ENCODE data around the gene HOXA10. TPM values are rescaled to one million over a fixed set of nuclear protein-coding genes. Genes with fewer than 3 reads are reported as not detected.

HOXA10 gene
- total RNA-seq, 1 donor from 2014 or later, result not detected

- intact Hi-C loops (cut with micrococcal nuclease), result no loop called here
Measured at GRCh38 chr7:27158436-27159265, 15.5 kb downstream of the HOXA10 start.

DNA sequence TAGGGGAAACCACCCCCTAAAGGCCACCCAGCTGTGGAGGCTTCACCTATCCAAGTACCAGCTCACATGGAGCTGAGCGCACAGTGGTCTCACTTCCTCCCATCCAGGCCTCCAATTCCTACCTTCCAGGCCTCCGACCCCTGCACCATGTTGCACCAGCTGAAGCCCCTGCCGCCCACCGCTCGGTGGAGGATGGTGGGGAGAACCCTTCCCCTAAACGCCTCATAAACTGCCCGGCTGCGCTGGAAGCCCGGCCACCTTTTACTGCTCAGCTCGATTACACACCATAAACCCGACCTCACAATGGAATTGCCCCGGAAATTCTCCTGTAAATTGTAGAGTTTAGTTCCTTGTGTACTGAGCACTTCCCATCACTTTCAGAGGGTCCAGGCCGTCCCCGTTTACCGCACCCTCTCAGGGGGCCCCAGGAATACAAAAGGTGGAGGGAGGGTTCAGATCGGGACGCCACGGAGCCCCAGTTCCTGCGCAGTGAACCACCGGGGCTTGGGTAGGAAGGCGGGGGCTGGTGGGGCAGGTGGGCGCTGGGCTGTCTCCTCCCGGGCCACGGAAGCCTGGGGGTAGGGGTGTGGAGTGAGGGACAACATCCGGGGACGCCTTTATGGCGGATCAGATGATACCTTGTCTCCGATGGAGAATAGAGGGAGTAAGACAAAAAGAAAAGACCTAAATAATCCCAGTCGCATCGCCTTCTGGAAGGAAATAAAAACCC lies 16.3 kb downstream of the HOXA10 start:
- intact Hi-C loops (cut with micrococcal nuclease), result no loop called here

GRCh38 chr7:27156916-27157701 lies 17.0 kb downstream of the HOXA10 start:
- intact Hi-C loops (cut with micrococcal nuclease), result no loop called here

- intact Hi-C loops (cut with micrococcal nuclease), result no loop called here
Measured at GRCh38 chr7:27156508-27156898, 17.6 kb downstream of the HOXA10 start, which contains the start of gene HOXA7. HOXA7 (minus strand) TSS chr7:27156675; CDS start chr7:27156545, 130 bp downstream.

DNA sequence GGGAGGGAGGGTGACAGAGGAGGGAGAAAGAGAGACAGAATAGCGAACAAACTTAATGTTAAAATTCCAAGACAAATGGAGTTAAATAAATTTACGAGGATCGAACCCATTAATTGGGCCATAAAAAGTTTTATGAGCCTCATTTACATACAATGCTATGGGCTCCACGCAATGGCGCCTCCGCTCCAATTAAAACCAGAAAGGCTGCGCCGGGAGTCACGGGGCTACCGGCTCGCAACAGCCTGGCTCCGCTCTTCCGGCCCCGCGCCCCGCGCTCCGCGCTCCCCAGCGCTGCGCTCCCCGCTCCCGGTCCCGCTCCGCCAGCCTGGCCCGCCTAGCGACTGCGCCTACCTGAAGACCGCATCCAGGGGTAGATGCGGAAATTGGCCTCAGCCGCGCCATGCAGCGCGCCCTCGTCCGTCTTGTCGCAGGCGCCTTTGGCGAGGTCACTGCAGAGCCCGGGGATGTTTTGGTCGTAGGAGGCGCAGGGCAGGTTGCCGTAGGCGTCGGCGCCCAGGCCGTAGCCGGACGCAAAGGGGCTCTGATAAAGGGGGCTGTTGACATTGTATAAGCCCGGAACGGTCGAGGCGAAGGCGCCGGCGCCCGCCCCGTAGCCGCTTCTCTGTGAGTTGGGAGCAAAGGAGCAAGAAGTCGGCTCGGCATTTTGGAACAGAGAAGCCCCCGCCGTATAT lies 18.2 kb downstream of the HOXA10 start:
- intact Hi-C loops (cut with micrococcal nuclease), result no loop called here

DNA sequence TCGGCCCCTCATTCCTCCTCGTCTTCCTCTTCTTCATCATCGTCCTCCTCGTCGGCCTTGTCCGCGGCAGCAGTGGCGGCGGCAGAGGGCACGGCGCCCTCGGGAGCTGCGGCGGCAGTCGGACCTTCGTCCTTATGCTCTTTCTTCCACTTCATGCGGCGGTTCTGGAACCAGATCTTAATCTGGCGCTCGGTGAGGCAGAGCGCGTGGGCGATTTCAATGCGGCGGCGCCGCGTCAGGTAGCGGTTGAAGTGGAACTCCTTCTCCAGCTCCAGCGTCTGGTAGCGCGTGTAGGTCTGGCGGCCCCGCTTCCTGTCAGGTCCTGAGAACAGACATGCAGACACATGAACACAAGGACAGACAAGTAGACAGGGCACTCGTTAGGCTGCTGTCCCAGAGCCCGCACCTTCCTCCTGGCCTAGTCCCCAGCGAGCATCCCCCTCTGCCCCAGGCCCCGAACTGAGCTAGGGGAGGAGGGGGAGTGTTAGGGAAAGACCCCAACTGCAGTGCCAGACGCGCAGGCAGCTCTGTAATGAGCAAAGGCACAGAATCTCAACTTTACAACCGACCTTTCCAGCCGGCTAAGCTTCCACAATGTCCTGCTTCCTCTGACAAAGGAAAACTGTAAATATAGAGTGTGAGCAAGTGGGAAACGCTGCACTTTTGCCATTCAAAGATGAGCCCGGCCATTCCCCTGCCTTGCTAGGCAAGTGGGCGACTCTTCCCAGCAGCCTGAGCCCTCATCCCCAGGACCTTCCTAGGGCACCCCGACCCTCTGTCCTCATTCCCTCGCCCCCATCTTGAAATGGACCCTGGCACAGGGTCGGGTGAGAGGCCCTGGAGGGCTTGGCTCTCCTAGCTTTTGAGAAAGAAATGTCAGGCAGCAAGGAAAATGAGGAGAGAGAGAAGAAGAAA lies 19.0 kb downstream of the HOXA10 start:
- intact Hi-C loops (cut with micrococcal nuclease), result no loop called here

GRCh38 chr7:27154369-27154768 lies 19.8 kb downstream of the HOXA10 start:
- intact Hi-C loops (cut with micrococcal nuclease), result no loop called here

DNA sequence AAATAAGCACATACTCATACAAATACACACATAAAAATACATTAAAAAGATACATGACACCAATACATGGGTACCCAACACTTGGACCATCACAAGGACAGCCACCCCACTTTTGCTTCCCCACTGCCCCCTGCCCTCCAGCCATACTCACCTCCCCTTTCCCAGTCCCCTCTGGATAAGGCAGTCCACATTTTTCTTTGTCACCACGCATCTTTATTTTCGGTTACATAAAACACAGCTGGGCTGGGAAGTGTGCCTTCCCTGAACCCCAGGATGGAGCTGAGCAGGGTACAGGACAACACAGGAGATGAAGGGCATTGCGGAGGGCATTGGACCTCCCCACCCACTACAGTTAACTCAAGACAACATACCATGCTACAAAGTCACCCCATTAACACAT lies 20.6 kb downstream of the HOXA10 start:
- intact Hi-C loops (cut with micrococcal nuclease), result no loop called here

DNA sequence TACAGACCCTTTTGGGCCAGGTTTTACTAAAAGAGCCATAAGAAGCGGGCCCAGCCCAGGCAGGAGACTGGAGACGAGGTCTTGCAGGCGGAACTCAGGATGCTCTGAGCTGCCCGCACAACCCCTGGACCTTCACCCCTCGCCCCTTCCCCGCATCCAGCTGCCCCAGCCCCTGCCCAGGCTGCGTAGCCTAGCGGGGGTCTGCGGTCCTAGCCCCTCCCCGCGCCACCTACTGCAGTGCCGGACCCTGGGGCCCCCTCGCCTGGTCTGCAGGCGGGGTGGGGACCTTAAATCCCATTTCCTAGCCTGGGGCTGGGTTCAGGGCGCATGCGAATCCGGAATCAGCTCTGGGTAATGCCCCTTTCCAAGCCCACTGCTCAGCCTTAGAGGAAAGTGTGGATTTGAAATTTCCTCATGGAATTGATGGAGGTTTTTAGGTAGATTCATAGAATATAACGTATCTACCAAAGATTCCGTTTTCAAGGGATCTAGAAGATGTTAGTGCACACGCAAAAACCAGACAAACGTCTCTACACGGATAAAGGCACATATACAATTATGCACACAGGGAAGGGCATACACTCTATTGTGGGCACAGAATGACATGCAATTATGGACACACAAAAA lies 21.2 kb downstream of the HOXA10 start:
- intact Hi-C loops (cut with micrococcal nuclease), result no loop called here

- intact Hi-C loops (cut with micrococcal nuclease), result loop anchor here (1.0 to 2.0 kb wide), 4 partner anchors 9 to 1295 kb away; partner anchors contain the start of gene HOXA1
Measured at GRCh38 chr7:27151931-27152815, 21.9 kb downstream of the HOXA10 start, which contains the start of gene HOXA3. HOXA3 (minus strand) TSS chr7:27152583; CDS start chr7:27110640, 41,943 bp downstream.

DNA sequence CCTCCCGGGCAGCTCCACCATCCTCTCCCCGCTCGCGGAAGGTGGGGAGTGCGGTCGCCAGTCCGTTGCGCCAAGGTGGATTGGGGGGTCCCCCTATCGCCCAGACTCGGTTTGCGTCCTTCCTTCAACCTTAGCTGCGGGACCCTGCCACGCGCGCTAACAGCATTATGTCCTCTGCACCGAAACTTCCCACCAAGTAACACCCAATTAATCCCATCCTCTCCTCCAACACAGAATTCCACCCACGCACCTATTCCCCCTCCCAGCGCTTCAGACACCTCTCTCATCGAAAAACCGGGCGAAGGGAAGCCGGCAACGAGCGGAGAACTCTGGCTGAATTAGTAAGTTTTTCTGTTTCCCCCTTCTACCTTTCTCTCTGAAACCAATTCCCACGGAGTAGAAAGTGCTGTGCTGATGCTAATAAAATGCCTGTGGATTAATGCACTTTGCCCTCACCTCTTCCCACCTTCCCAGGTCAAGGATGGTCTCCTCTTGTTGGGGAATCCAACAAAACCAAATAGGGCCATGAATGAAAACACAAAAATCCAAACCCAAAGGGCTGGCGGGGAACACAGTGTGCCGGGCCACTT lies 22.7 kb downstream of the HOXA10 start:
- intact Hi-C loops (cut with micrococcal nuclease), result loop anchor here (1.0 to 2.0 kb wide), 4 partner anchors 10 to 1295 kb away; partner anchors contain the start of gene HOXA1

DNA sequence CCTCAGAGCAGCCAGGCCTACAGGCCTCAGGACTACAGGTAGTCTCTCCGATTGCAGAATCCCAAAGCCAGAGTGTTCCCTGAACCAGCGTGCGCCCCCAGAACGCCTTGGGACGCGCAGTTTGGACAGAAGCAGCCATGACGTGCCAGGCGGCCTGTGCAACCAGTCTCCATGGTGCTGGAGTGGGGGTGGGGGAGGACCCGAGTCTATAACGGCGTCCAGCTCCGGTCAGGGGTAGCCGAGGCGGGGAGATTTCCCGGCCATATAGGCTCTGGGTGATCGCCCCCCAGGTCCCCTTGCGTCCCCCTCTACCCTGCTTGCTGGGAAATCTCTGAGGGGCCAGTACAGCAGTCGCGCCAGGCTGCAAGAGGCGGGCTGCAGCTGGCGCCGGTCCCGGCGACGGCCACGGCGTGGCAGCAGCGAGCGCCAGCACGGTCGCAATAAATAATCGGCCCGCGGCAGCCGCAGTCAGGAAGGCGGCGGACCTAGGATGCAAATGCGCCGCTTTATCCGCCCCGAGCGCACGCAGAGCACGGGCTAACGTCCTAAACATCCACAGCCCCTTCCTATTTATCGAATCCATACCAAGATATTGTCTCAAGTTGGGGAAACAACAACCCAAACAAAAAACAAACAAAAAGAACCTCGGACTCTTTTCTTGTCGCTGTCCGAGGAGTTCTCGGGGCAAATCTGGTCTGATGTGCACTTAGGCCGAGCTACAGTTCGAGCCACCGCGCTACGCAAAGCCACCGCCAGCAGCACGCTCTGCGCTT lies 23.4 kb downstream of the HOXA10 start:
- intact Hi-C loops (cut with micrococcal nuclease), result loop anchor here (1.0 to 2.0 kb wide), 4 partner anchors 11 to 1294 kb away; partner anchors contain the start of gene HOXA1

DNA sequence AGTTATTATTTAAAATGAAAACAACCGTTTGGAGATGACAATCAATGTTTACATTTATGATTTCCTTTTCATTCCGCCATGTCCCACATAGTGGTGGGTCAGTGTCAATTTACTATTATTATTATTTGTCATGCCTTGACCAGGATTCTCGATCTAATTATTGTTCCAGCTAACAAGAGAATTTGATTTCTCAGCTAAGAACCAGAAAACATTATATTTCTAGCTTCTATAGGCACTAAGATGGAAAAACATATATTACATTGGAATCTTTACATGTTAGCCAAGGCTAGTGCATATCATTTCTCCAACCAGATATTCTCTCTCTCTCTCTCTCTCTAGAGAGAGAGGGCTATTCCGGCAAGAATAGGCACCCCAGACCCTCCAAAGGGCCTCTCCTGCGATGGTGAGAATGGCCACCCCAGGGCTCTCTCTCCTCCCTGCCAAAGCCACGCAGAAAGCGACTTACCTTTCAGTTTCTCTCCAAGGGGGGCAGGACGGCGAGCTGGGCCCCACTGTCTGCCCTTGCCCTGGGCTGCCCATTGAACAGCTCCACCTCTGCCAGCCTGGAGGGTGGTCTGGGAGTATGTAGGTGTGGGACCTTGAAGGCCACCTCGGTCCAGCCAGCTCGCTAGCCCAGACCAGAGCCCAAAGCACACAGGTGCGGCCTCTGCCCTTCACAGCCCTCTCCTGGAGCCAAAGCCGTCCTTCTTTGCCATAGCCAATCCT lies 24.1 kb downstream of the HOXA10 start:
- intact Hi-C loops (cut with micrococcal nuclease), result loop anchor here (2.0 kb wide), 3 partner anchors 15 to 1293 kb away; partner anchors contain the start of gene HOXA1

- intact Hi-C loops (cut with micrococcal nuclease), result no loop called here
Measured at GRCh38 chr7:27148756-27149641, 25.1 kb downstream of the HOXA10 start.
